Rectal smooth muscle tissue (tissue), 1 donor: ENCODE measurements around the gene ABCG1.
A peak's percentile ranks its signal among the peaks of the same experiment; 100 is the strongest.

Experiments
- H3K27ac ChIP-seq: one replicate; pipeline ENCODE4 v1.7.0; 2013; ENCODE audit warnings: low read depth, low read length, inconsistent platforms
- H3K27me3 ChIP-seq: one replicate; pipeline ENCODE4 v1.7.0; 2013; ENCODE audit warnings: low read length; ENCODE audit not compliant: control insufficient read depth, insufficient read depth
- H3K36me3 ChIP-seq: one replicate; pipeline ENCODE4 v1.7.0; 2013; ENCODE audit warnings: low read length; ENCODE audit not compliant: control insufficient read depth, insufficient read depth
- H3K4me1 ChIP-seq: one replicate; pipeline ENCODE4 v1.7.0; 2013; ENCODE audit warnings: low read length; ENCODE audit not compliant: control insufficient read depth, insufficient read depth
- H3K4me3 ChIP-seq: one replicate; pipeline ENCODE4 v1.7.0; 2013; ENCODE audit warnings: low read length
- H3K9ac ChIP-seq: one replicate; pipeline ENCODE4 v1.7.0; 2013; ENCODE audit warnings: low read length

The ABCG1 gene

GRCh38 chr21:42233067-42233961, 14.4 kb downstream of the ABCG1 start:
- Histone ChIP-seq H3K4me1 (peaks cover 48% of the 10 kb centered on the region), H3K27ac (peak overlapping the region; percentile 91), H3K36me3 (no peaks in the 10 kb centered on the region), H3K27me3 (no peaks in the 10 kb centered on the region), H3K4me3 (peak overlapping the region; percentile 22), H3K9ac (no peak overlapping the region)

- H3K4me1 ChIP-seq = peaks cover 41% of the 10 kb centered on the region
- H3K9ac ChIP-seq = no peak overlapping the region
- peak overlapping the region; percentile 74 for H3K4me3 ChIP-seq
- no peaks in the 10 kb centered on the region for H3K36me3 ChIP-seq
- H3K27me3 ChIP-seq = no peaks in the 10 kb centered on the region
- peak overlapping the region; percentile 91 for H3K27ac ChIP-seq
Observed at GRCh38 chr21:42234041-42234440, 15.1 kb downstream of the ABCG1 start.

GRCh38 chr21:42234464-42235241, 15.7 kb downstream of the ABCG1 start:
- Histone ChIP-seq H3K36me3 (no peaks in the 10 kb centered on the region), H3K4me3 (peak overlapping the region; percentile 74), H3K4me1 (peaks cover 41% of the 10 kb centered on the region), H3K9ac (peak overlapping the region; percentile 50), H3K27ac (peak overlapping the region; percentile 91), H3K27me3 (no peaks in the 10 kb centered on the region)

GRCh38 chr21:42235593-42235992, 16.7 kb downstream of the ABCG1 start:
- no peaks in the 10 kb centered on the region for H3K27me3 ChIP-seq
- H3K9ac ChIP-seq = no peak overlapping the region
- H3K4me3 ChIP-seq = peak overlapping the region; percentile 74
- peaks cover 41% of the 10 kb centered on the region for H3K4me1 ChIP-seq
- H3K36me3 ChIP-seq = no peaks in the 10 kb centered on the region
- H3K27ac ChIP-seq = no peak overlapping the region

- Histone ChIP-seq H3K9ac (no peak overlapping the region), H3K4me3 (no peak overlapping the region), H3K27ac (no peak overlapping the region), H3K36me3 (no peaks in the 10 kb centered on the region), H3K4me1 (peaks cover 37% of the 10 kb centered on the region), H3K27me3 (no peaks in the 10 kb centered on the region)
Observed at GRCh38 chr21:42236014-42236413, 17.1 kb downstream of the ABCG1 start.

GRCh38 chr21:42236693-42237092, 17.8 kb downstream of the ABCG1 start:
- H3K4me3 ChIP-seq = no peak overlapping the region
- H3K27me3 ChIP-seq = no peaks in the 10 kb centered on the region
- no peak overlapping the region for H3K27ac ChIP-seq
- H3K36me3 ChIP-seq = no peaks in the 10 kb centered on the region
- H3K9ac ChIP-seq = no peak overlapping the region
- H3K4me1 ChIP-seq = peaks cover 31% of the 10 kb centered on the region

- H3K9ac ChIP-seq = no peak overlapping the region
- no peak overlapping the region for H3K4me3 ChIP-seq
- no peaks in the 10 kb centered on the region for H3K36me3 ChIP-seq
- H3K27me3 ChIP-seq = no peaks in the 10 kb centered on the region
- H3K27ac ChIP-seq = no peak overlapping the region
- H3K4me1 ChIP-seq = peaks cover 28% of the 10 kb centered on the region
Observed at GRCh38 chr21:42237161-42237560, 18.2 kb downstream of the ABCG1 start.

GRCh38 chr21:42237577-42237976, 18.6 kb downstream of the ABCG1 start:
- Histone ChIP-seq H3K4me1 (peaks cover 23% of the 10 kb centered on the region), H3K27ac (no peak overlapping the region), H3K4me3 (no peak overlapping the region), H3K9ac (no peak overlapping the region), H3K27me3 (no peaks in the 10 kb centered on the region), H3K36me3 (no peaks in the 10 kb centered on the region)

GRCh38 chr21:42238185-42238934, 19.4 kb downstream of the ABCG1 start:
- Histone ChIP-seq H3K4me3 (no peak overlapping the region), H3K4me1 (peaks cover 17% of the 10 kb centered on the region), H3K9ac (no peak overlapping the region), H3K36me3 (no peaks in the 10 kb centered on the region), H3K27ac (no peak overlapping the region), H3K27me3 (no peaks in the 10 kb centered on the region)

GRCh38 chr21:42239556-42239955, 20.6 kb downstream of the ABCG1 start:
- H3K36me3 ChIP-seq = no peaks in the 10 kb centered on the region
- H3K4me3 ChIP-seq = no peak overlapping the region
- H3K9ac ChIP-seq = no peak overlapping the region
- H3K4me1 ChIP-seq = peaks cover 6% of the 10 kb centered on the region
- H3K27ac ChIP-seq = no peak overlapping the region
- no peaks in the 10 kb centered on the region for H3K27me3 ChIP-seq

GRCh38 chr21:42239973-42240372, 21.0 kb downstream of the ABCG1 start:
- Histone ChIP-seq H3K9ac (no peak overlapping the region), H3K36me3 (no peaks in the 10 kb centered on the region), H3K4me1 (peaks cover 5% of the 10 kb centered on the region), H3K27ac (no peak overlapping the region), H3K27me3 (no peaks in the 10 kb centered on the region), H3K4me3 (no peak overlapping the region)

- Histone ChIP-seq H3K4me1 (no peaks in the 10 kb centered on the region), H3K4me3 (no peak overlapping the region), H3K27ac (no peak overlapping the region), H3K9ac (no peak overlapping the region), H3K27me3 (no peaks in the 10 kb centered on the region), H3K36me3 (no peaks in the 10 kb centered on the region)
Observed at GRCh38 chr21:42242611-42243010, 23.7 kb downstream of the ABCG1 start.
